ENCODE results near the gene PITRM1. TPM values are rescaled to one million over a fixed set of nuclear protein-coding genes. Genes with fewer than 3 reads are reported as not detected.

The PITRM1 gene, protein sequence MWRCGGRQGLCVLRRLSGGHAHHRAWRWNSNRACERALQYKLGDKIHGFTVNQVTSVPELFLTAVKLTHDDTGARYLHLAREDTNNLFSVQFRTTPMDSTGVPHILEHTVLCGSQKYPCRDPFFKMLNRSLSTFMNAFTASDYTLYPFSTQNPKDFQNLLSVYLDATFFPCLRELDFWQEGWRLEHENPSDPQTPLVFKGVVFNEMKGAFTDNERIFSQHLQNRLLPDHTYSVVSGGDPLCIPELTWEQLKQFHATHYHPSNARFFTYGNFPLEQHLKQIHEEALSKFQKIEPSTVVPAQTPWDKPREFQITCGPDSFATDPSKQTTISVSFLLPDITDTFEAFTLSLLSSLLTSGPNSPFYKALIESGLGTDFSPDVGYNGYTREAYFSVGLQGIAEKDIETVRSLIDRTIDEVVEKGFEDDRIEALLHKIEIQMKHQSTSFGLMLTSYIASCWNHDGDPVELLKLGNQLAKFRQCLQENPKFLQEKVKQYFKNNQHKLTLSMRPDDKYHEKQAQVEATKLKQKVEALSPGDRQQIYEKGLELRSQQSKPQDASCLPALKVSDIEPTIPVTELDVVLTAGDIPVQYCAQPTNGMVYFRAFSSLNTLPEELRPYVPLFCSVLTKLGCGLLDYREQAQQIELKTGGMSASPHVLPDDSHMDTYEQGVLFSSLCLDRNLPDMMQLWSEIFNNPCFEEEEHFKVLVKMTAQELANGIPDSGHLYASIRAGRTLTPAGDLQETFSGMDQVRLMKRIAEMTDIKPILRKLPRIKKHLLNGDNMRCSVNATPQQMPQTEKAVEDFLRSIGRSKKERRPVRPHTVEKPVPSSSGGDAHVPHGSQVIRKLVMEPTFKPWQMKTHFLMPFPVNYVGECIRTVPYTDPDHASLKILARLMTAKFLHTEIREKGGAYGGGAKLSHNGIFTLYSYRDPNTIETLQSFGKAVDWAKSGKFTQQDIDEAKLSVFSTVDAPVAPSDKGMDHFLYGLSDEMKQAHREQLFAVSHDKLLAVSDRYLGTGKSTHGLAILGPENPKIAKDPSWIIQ
- 46.5 and 50.7 TPM in 2 replicates for total RNA-seq

DNA sequence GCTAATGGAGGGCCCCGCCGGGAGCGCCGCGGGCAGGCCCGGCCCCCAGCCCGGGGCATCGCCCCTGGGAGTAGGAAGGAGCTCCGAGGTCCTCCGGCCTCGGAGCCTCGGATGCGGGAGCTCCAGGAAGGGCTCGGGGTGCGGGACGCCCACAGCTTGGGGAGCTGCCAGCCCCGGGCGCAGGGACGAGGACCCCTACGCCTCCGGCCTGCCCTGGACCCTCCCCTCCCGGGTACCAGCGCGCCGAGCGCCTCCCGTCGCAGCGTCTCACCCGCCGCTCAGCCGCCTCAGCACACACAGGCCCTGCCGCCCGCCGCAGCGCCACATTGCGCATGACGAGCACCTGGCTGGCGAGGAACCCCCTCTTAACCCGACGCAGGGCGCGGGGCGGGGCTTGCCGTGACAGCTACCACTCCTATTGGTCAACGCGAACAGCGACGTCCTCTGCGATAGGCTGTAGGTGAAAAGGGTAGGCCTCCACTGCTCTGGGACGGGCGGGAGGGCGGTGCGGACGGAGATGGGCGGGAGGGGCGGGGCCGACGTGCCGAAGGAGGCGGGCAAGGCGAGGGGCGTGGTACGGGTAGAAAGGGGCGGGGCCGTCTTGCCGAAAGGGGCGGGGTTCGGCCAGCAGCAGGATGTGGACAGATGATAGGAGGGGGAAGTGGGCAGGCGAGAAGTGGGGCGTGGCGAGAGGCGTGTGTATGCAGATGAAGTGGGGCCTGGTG is at the start of gene PITRM1:
PITRM1 (minus strand) TSS at position 337 of the 725 bp plus-strand sequence; CDS start at position 327, 10 bp downstream.

Other genes starting within 250 kb of the PITRM1 start
- gene PFKP, start 105.2 kb downstream of the PITRM1 start, total RNA-seq: 77.5 and 83.1 TPM in 2 replicates

Measured in cardiac ventricle fibroblast (primary cell).